KMS-11 (cell line): Measurements from ENCODE around the gene SMPD1.

Source experiments
- H2AFZ ChIP-seq: fragments of 200-600 bp; sonication (generic); 2 replicates; pipeline ENCODE4 v1.6.1; 2016; ENCODE audit warnings: antibody characterized with exemption, mixed run types, low read depth
- H3K27ac ChIP-seq: fragments of 200-600 bp; sonication (generic); 2 replicates; pipeline ENCODE4 v1.6.1; 2016; ENCODE audit warnings: mild to moderate bottlenecking, mixed run types
- H3K27me3 ChIP-seq: fragments of 200-600 bp; sonication (generic); 2 replicates; pipeline ENCODE4 v1.6.1; 2017; ENCODE audit warnings: mild to moderate bottlenecking, low read depth, mixed run types, moderate library complexity; ENCODE audit not compliant: insufficient read depth
- H3K36me3 ChIP-seq: fragments of 200-600 bp; sonication (generic); 2 replicates; pipeline ENCODE4 v1.6.1; 2017; ENCODE audit warnings: mild to moderate bottlenecking, mixed run types; ENCODE audit not compliant: insufficient read depth
- H3K4me1 ChIP-seq: fragments of 200-600 bp; sonication (generic); 2 replicates; pipeline ENCODE4 v1.6.1; 2016; ENCODE audit warnings: mild to moderate bottlenecking, low read depth, mixed run types; ENCODE audit not compliant: poor library complexity, severe bottlenecking
- H3K4me2 ChIP-seq: fragments of 200-600 bp; sonication (generic); 2 replicates; pipeline ENCODE4 v1.7.0; 2016; ENCODE audit warnings: mild to moderate bottlenecking, mixed run types
- H3K4me3 ChIP-seq: fragments of 200-600 bp; sonication (generic); IDR thresholded peaks from 2 replicates; pipeline ENCODE4 v1.6.1; 2017; ENCODE audit warnings: low read depth, low read length, mixed read lengths; ENCODE audit not compliant: insufficient read depth
- H3K79me2 ChIP-seq: fragments of 200-600 bp; sonication (generic); 2 replicates; pipeline ENCODE4 v1.6.1; 2016; ENCODE audit warnings: low read depth, mixed run types; ENCODE audit not compliant: insufficient read depth
- H3K9ac ChIP-seq: fragments of 200-600 bp; sonication (generic); 2 replicates; pipeline ENCODE4 v1.6.1; 2016; ENCODE audit warnings: mild to moderate bottlenecking, mixed run types
- H4K20me1 ChIP-seq: fragments of 200-600 bp; sonication (generic); 2 replicates; pipeline ENCODE4 v1.6.1; 2016; ENCODE audit warnings: mild to moderate bottlenecking, mixed run types; ENCODE audit not compliant: insufficient read depth
- CTCF ChIP-seq: fragments of 200-600 bp; sonication (generic); conservative IDR thresholded peaks from 2 replicates; pipeline ENCODE4 v1.6.1; 2017; ENCODE audit warnings: low read depth, mild to moderate bottlenecking, antibody characterized with exemption, low read length, moderate library complexity, mixed read lengths

SMPD1 gene

DNA sequence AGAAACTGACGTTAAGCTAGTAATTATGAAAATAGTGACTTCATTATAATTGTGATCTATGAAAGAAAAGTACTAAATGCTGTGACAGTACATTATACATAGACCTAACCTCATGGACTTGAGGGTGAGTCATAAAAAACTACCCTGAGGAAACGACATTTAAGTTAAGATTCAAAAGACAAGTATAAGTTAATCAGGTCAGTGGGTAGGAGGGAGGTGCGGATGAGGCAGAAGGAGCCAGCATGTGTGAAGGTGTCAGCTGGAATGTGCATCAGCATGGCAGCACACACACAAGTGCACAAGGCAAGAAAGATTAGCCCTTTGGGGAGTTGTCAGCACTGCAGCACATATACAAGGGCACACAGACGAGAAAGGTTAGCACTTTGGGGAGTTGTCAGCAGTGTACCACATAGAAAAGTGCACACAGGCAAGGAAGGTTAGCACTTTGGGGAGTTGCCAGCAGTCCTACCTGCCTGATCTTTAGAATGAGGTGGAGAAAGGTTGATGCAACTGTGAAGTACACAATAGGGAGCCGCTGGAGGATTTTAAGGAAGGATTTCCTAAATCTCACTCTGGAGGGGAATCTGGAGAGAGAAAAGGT, 38.4 kb upstream of the SMPD1 start:
- Histone ChIP-seq H3K27ac (no peak overlapping the region), H3K4me3 (no peak overlapping the region), H3K27me3 (no peaks in the 10 kb centered on the region), H4K20me1 (no peaks in the 10 kb centered on the region), H3K9ac (no peak overlapping the region), H2AFZ (no peak overlapping the region), H3K4me2 (no peak overlapping the region), H3K4me1 (no peaks in the 10 kb centered on the region), H3K79me2 (no peaks in the 10 kb centered on the region), H3K36me3 (no peaks in the 10 kb centered on the region)
- TF ChIP-seq CTCF = no peak

- Histone ChIP-seq H2AFZ (peak overlapping the region; percentile 35; the same call in 1 of the 2 replicates), H3K79me2 (no peaks in the 10 kb centered on the region), H3K36me3 (no peaks in the 10 kb centered on the region), H3K4me2 (no peak overlapping the region), H4K20me1 (no peaks in the 10 kb centered on the region), H3K4me3 (no peak overlapping the region), H3K9ac (no peak overlapping the region), H3K4me1 (no peaks in the 10 kb centered on the region), H3K27ac (no peak overlapping the region), H3K27me3 (no peaks in the 10 kb centered on the region)
- peak; percentile 94 for TF ChIP-seq CTCF
Observed at GRCh38 chr11:6353367-6353987, 36.8 kb upstream of the SMPD1 start.

DNA sequence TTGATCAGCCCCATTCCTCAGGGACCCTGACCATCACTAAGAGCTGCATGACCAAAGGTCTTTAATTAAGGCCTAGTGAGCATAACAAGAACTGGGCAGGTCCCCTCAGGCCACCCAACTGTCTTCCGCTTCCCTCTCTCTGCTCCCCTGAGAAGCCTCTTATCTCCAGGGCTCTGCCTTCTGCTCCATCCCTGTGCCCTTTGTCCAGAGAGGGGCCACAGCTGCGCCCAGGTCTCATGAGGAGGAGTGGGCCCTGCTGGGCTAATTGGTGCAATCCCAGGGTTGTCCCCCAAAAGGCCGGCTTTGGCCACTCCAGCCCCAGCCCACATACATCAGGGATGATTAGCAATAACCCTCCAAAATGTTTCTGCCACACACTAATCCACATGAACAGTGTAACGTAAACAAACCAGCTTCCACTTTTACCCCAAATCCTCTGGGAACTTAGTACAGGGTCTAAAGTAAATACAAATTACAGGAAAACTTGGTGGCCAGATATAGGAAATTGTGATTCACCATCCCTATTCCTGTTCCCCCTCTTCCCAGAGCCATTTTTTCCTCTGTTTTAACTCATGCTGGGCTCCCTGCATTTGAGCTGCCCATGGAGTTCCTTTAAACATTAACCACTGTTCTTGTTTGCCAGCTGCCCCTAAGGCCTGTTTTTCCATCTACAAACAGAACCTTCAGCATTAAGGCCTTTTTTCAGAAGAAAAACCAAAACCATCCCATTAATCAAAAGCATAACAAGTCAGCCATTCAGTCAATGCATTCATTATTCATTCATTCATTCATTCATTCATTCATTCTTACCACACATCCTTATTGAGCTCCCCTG, 35.4 kb upstream of the SMPD1 start:
- Histone ChIP-seq H3K36me3 (no peaks in the 10 kb centered on the region), H3K4me2 (no peak overlapping the region), H4K20me1 (no peaks in the 10 kb centered on the region), H3K27ac (no peak overlapping the region), H3K4me3 (no peak overlapping the region), H2AFZ (no peak overlapping the region), H3K27me3 (no peaks in the 10 kb centered on the region), H3K79me2 (no peaks in the 10 kb centered on the region), H3K4me1 (no peaks in the 10 kb centered on the region), H3K9ac (no peak overlapping the region)
- TF ChIP-seq CTCF = no peak

DNA sequence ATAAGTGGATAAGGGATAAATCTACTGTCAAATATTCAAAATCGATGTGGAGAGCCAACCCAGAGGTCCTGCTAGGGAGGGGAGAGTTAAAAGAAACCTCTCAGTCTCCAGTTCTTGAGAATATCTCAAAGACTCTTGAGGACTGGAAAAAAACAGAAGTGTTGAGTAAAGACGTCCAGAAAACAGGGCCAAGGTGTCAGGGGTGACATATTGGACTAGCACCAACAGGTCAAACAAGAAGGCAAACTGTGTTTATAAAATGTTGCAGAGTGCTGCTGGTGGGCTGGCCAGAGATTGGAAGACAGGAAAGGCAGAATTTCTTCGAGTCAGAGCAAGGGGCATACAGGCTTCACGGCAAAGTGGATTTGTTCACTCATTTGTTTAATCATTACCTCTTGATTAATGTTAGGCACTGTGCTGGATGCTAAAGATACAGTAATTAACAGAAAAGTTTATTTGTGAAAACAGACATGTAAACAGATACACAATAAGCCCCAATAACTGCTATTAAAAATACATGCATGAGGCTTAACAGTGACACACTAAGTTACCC, 33.7 kb upstream of the SMPD1 start:
- Histone ChIP-seq H3K79me2 (no peaks in the 10 kb centered on the region), H3K27me3 (no peaks in the 10 kb centered on the region), H3K4me2 (no peak overlapping the region), H3K9ac (no peak overlapping the region), H3K4me1 (no peaks in the 10 kb centered on the region), H4K20me1 (no peaks in the 10 kb centered on the region), H3K4me3 (no peak overlapping the region), H2AFZ (no peak overlapping the region), H3K36me3 (no peaks in the 10 kb centered on the region), H3K27ac (no peak overlapping the region)
- no peak for TF ChIP-seq CTCF
